ENCODE measurements around the gene GNG13.
"Not testable (repeated sequence)": the region's sequence is repeated elsewhere in the genome, so short reads cannot be mapped to it uniquely, and the experiment has no call there.

The GNG13 gene

GRCh38 chr16:760065-760464 is 40.5 kb downstream of the GNG13 start:
- DNase-seq, result no peak

GRCh38 chr16:759110-759910 is 41.2 kb downstream of the GNG13 start:
- DNase-seq, result no peak

GRCh38 chr16:756428-756827 is 44.1 kb downstream of the GNG13 start:
- DNase-seq, result no peak

- DNase-seq, result peak; percentile 20
These were observed 45.9 kb downstream of the GNG13 start for GRCh38 chr16:754656-755055.

- not testable (repeated sequence) for DNase-seq
These were observed 46.4 kb downstream of the GNG13 start for GRCh38 chr16:754121-754607.

- no peak for DNase-seq
These were observed 48.6 kb downstream of the GNG13 start for GRCh38 chr16:752007-752312.

GRCh38 chr16:751152-752006 is 49.2 kb downstream of the GNG13 start:
- DNase-seq, result no peak

GRCh38 chr16:750485-750884 is 50.0 kb downstream of the GNG13 start:
- DNase-seq, result no peak

- DNase-seq, result no peak
These were observed 51.5 kb downstream of the GNG13 start for GRCh38 chr16:749010-749409.

Measured in CD4-positive, alpha-beta T cell treated with Interleukin-21 for 1 hour (primary cell).